K562 (cell line): ENCODE results near the gene B3GNT7. TPM values are rescaled to one million over a fixed set of nuclear protein-coding genes. Genes with fewer than 3 reads are reported as not detected.

ENCODE experiments used
- ATAC-seq: fragments of 200-7000 bp; cut with Tn5 transposase; 3 replicates; pipeline ENCODE4 v1.9.1; 2020; ENCODE audit warnings: moderate library complexity
- BruUV-seq: library from RNA; stranded (reverse); fragments of 400-500 nt; replicated peaks from 2 replicates; lab custom pipeline; 2021; lab: Mats Ljungman, UMichigan
- CTCF ChIA-PET: fragments of 300-600 bp; formaldehyde crosslinking; extraction: SDS; loops from one replicate; lab custom pipeline; 2021; ENCODE audit warnings: low intra/inter-chr PET ratio; lab: Yijun Ruan, JAX
- POLR2A ChIA-PET: fragments of 300-600, 350-650 bp; sonication (Branson Sonifier 250); formaldehyde crosslinking; extraction: SDS; loops from one replicate; lab custom pipeline; 2021; ENCODE audit warnings: antibody characterized with exemption, inconsistent platforms; lab: Yijun Ruan, JAX
- DNase-seq, 4 experiments: peaks; one replicate each; pipeline versions ENCODE4 v3.0.0 to v3.0.0-alpha.2; 2011 to 2018; ENCODE audit warnings: low spot score in 3 of 4, mixed read lengths in 3 of 4; ENCODE audit errors: extremely low read depth in 1 of 4
- FAIRE-seq: peaks from 2 replicates; lab custom pipeline; 2011; peaks lifted over from hg19 to GRCh38; lab: Jason Lieb, UNC
- H2AFZ ChIP-seq: 2 replicates; pipeline ENCODE4 v1.6.0; 2011; ENCODE audit warnings: low read depth, low read length, control low read depth, inconsistent platforms
- H3K27ac ChIP-seq: fragments of 200-600 bp; 3 replicates; pipeline ENCODE4 v1.8.0; 2011; ENCODE audit warnings: low read depth, mild to moderate bottlenecking, control low read depth, inconsistent platforms, low read length, moderate library complexity, mixed read lengths; ENCODE audit errors: extremely low read depth
- H3K27me3 ChIP-seq, 2 experiments: fragments of 300-600 bp in 1 of 2; 2 replicates in 1 of 2; 3 replicates in 1 of 2; pipeline versions ENCODE4 v1.6.0 to v1.8.0; 2011; ENCODE audit warnings: inconsistent platforms in 2 of 2, low read length in 2 of 2, mild to moderate bottlenecking in 1 of 2, mixed read lengths in 1 of 2, moderate library complexity in 1 of 2; ENCODE audit not compliant: control insufficient read depth in 2 of 2, insufficient read depth in 2 of 2
- H3K36me3 ChIP-seq: fragments of 300-600 bp; 3 replicates; pipeline ENCODE4 v1.8.0; 2011; ENCODE audit warnings: mild to moderate bottlenecking, low read length, inconsistent platforms; ENCODE audit not compliant: control insufficient read depth, insufficient read depth
- H3K4me1 ChIP-seq, 2 experiments: fragments of 200-600 bp in 1 of 2; replicated peaks in 1 of 2; 2 replicates in 1 of 2; 3 replicates in 1 of 2; pipeline versions ENCODE4 v1.5.1 to v1.8.0; 2011; ENCODE audit warnings: inconsistent platforms in 2 of 2, low read length in 2 of 2, mild to moderate bottlenecking in 1 of 2, mixed read lengths in 1 of 2, moderate library complexity in 1 of 2; ENCODE audit not compliant: control insufficient read depth in 2 of 2, insufficient read depth in 2 of 2
- H3K4me2 ChIP-seq: 2 replicates; pipeline ENCODE4 v1.6.1; 2011; ENCODE audit warnings: low read length, control low read depth, inconsistent platforms, mixed read lengths; ENCODE audit not compliant: insufficient read depth
- H3K4me3 ChIP-seq: fragments of 200-600 bp; sonication (generic), shearing (Covaris generic); 2 replicates; pipeline ENCODE4 v1.5.1; 2016; ENCODE audit warnings: control low read depth, inconsistent platforms
- H3K79me2 ChIP-seq: fragments of 200-600 bp; 3 replicates; pipeline ENCODE4 v1.8.0; 2011; ENCODE audit warnings: low read length, inconsistent platforms; ENCODE audit not compliant: control insufficient read depth, insufficient read depth
- H3K9ac ChIP-seq, 2 experiments: 2 replicates each; pipeline versions ENCODE4 v1.6.0 to v1.6.1; 2011; ENCODE audit warnings: low read depth in 2 of 2, low read length in 2 of 2, control low read depth in 1 of 2, inconsistent platforms in 1 of 2, mild to moderate bottlenecking in 1 of 2, mixed read lengths in 1 of 2; ENCODE audit not compliant: insufficient read depth in 1 of 2
- H3K9me1 ChIP-seq: one replicate; pipeline ENCODE4 v1.6.0; 2011; ENCODE audit warnings: inconsistent platforms, mild to moderate bottlenecking, low read length, moderate library complexity; ENCODE audit not compliant: control insufficient read depth, insufficient read depth
- H3K9me3 ChIP-seq: replicated peaks from 2 replicates; pipeline ENCODE4 v1.5.1; 2011; ENCODE audit warnings: low read depth, low read length, inconsistent platforms; ENCODE audit not compliant: control insufficient read depth, insufficient read depth
- H4K20me1 ChIP-seq: replicated peaks from 2 replicates; pipeline ENCODE4 v1.6.1; 2011; ENCODE audit warnings: low read length, inconsistent platforms, mixed read lengths; ENCODE audit not compliant: control insufficient read depth, insufficient read depth
- AFF1 ChIP-seq, 2 experiments: fragments of 450-650 bp; IDR thresholded peaks; 2 replicates each; pipeline ENCODE4 v1.6.1; 2018; ENCODE audit warnings: mild to moderate bottlenecking in 2 of 2, low read depth in 1 of 2; ENCODE audit not compliant: partially characterized antibody in 2 of 2
- BRF1 ChIP-seq: IDR thresholded peaks from 3 replicates; pipeline ENCODE4 v1.6.1; 2011; ENCODE audit warnings: borderline replicate concordance, mild to moderate bottlenecking; ENCODE audit not compliant: insufficient read length; ENCODE audit errors: extremely low read depth
- FOXJ2 ChIP-seq: fragments of 200-800 bp; sonication (Bioruptor generic); IDR thresholded peaks from 2 replicates; pipeline ENCODE4 v1.6.1; 2016; ENCODE audit warnings: missing genetic modification characterization, missing compliant biosample characterization
- NCOR1 ChIP-seq: fragments of 450-650 bp; IDR thresholded peaks from 2 replicates; pipeline ENCODE4 v1.6.1; 2016; ENCODE audit warnings: mild to moderate bottlenecking, moderate library complexity
- SMAD2 ChIP-seq: fragments of 150-350 bp; IDR thresholded peaks from 2 replicates; pipeline ENCODE4 v1.6.1; 2014; ENCODE audit warnings: low read depth, mild to moderate bottlenecking, low read length
- YBX1 ChIP-seq: fragments of 450-650 bp; IDR thresholded peaks from 2 replicates; pipeline ENCODE4 v1.7.1; 2016; ENCODE audit warnings: mild to moderate bottlenecking
- ZNF507 ChIP-seq: conservative IDR thresholded peaks from 2 replicates; pipeline ENCODE4 v1.6.1; 2017; ENCODE audit warnings: missing genetic modification characterization, missing compliant biosample characterization
- WGBS: fragments of 100-300 bp; shearing (Covaris generic); methylation state at CpG from one replicate; pipeline ENCODE4 v1.1.6; 2016; ENCODE audit warnings: low coverage, mixed read lengths; ENCODE audit not compliant: insufficient coverage; ENCODE audit errors: missing lambda C conversion rate; 5-methylcytosine and 5-hydroxymethylcytosine counted together
- in situ Hi-C: fragments of 300-500 bp; cut with MboI; formaldehyde crosslinking; loops from 4 replicates; pipeline ENCODE4 v1.15.0; 2018; ENCODE audit warnings: inconsistent platforms, mixed read lengths
- intact Hi-C: fragments of 100-400 bp; cut with micrococcal nuclease; formaldehyde crosslinking; loops from 2 replicates; pipeline ENCODE4 v1.14.2; 2022
- polyA plus RNA-seq, 8 experiments: library from polyadenylated mRNA; depleted of rRNA in 4 of 8; stranded (reverse) in 5 of 8; unstranded in 3 of 8; fragments of >200 nt; fragmentation: Nextera tagmentation in 2 of 8; fragmentation: Illumina TruSeq in 1 of 8; extraction: Ambion mirVana in 2 of 8; extraction: Trizol in 1 of 8; gene quantifications; 2 replicates each; pipeline versions ENCODE4 v1.2.1 to v1.2.3, GENCODE V29; 2011 to 2014; ENCODE audit warnings: inconsistent platforms in 1 of 8, missing spikeins in 1 of 8
- total RNA-seq, 7 experiments: library from RNA; depleted of rRNA in 6 of 7; stranded (reverse); fragments of >200 nt in 6 of 7; fragmentation: Illumina TruSeq in 2 of 7; extraction: Trizol in 2 of 7; gene quantifications; 2 replicates each; pipeline versions ENCODE4 v1.2.1 to v1.2.3, GENCODE V29; 2011 to 2021; ENCODE audit warnings: low replicate concordance in 1 of 7

The B3GNT7 gene
- total and polyA plus RNA-seq, 9 of the 15 experiments (the other 6 are each of a cell fraction or from before 2014, with no cell fraction given): 0.20 TPM; not detected in 8

GRCh38 chr2:231411831-231412617 is 16.5 kb downstream of the B3GNT7 start:
- H3K9ac ChIP-seq: no peak overlapping the region
- ChIA-PET POLR2A (interaction anchor here (1.0 kb wide), 1 partner anchor 732 kb away, joined by 3 read pairs; no protein-coding TSS in a partner anchor), CTCF (no interaction called here)
- TF ChIP-seq AFF1 (IDR thresholded peaks at IDR 0.05; ENCODE audit: low read depth in 1 of 2, partially characterized antibody in 2 of 2) (no peak), FOXJ2 (tag) (no peak), BRF1 (no peak), YBX1 (no peak), ZNF507 (tag) (no peak), SMAD2 (no peak), NCOR1 (no peak)
- DNase-seq (no peak), FAIRE-seq (no peak), ATAC-seq (no peak)
- no peak overlapping the region for H3K4me2 ChIP-seq
- H3K36me3 ChIP-seq: no peaks in the 10 kb centered on the region
- H2AFZ ChIP-seq: no peak overlapping the region
- H3K27ac ChIP-seq: no peak overlapping the region
- no peaks in the 10 kb centered on the region for H3K79me2 ChIP-seq
- peaks cover 2% of the 10 kb centered on the region; the same call in 1 of the 2 replicates for H3K9me3 ChIP-seq
- H4K20me1 ChIP-seq: no peaks in the 10 kb centered on the region
- in situ Hi-C loops (no loop called here), intact Hi-C loops (no loop called here)
- 45% methylated on average over 13 of the region's 67 CpGs for WGBS
- H3K27me3 ChIP-seq: 0 out of 5 replicates have a peak, but pooled peaks cover 0 to 6% of the 10 kb centered on the region in 2 experiments
- no peak overlapping the region for H3K4me3 ChIP-seq
- no peaks in the 10 kb centered on the region; a peak in 3 of 5 replicates for H3K4me1 ChIP-seq
- no peaks in the 10 kb centered on the region for H3K9me1 ChIP-seq
- no TSS peak for BruUV-seq
